HAP-1 (cell line): Measurements from ENCODE around the gene PMEPA1.
"Not testable (repeated sequence)": the region's sequence is repeated elsewhere in the genome, so short reads cannot be mapped to it uniquely, and the experiment has no call there.

ENCODE experiments used
- DNase-seq, 2 experiments: peaks; one replicate each; pipeline ENCODE4 v3.0.0-alpha.2; 2016 to 2020; ENCODE audit warnings: low spot score in 2 of 2
- H3K27me3 ChIP-seq: fragments of 250-450 bp; sonication (Bioruptor Pico); 2 replicates; pipeline ENCODE4 v1.5.1; 2020; ENCODE audit warnings: low read depth, mild to moderate bottlenecking, moderate library complexity
- H3K36me3 ChIP-seq: fragments of 250-450 bp; sonication (Bioruptor Pico); replicated peaks from 2 replicates; pipeline ENCODE4 v1.5.1; 2020; ENCODE audit warnings: mild to moderate bottlenecking
- H3K4me1 ChIP-seq: fragments of 250-450 bp; sonication (Bioruptor Pico); 2 replicates; pipeline ENCODE4 v1.5.1; 2020; ENCODE audit warnings: mild to moderate bottlenecking
- H3K4me3 ChIP-seq: fragments of 250-450 bp; sonication (Bioruptor Pico); 2 replicates; pipeline ENCODE4 v1.5.1; 2020; ENCODE audit warnings: mild to moderate bottlenecking, moderate library complexity
- H3K9me3 ChIP-seq: fragments of 250-450 bp; sonication (Bioruptor Pico); 2 replicates; pipeline ENCODE4 v1.5.1; 2020; ENCODE audit warnings: mild to moderate bottlenecking, moderate library complexity
- in situ Hi-C: fragments of 300-500 bp; cut with MboI; formaldehyde crosslinking; loops from 3 replicates; pipeline ENCODE4 v1.14.3; 2020; ENCODE audit warnings: low sequenced_read_pairs, inconsistent platforms, mixed read lengths

Gene PMEPA1

DNA sequence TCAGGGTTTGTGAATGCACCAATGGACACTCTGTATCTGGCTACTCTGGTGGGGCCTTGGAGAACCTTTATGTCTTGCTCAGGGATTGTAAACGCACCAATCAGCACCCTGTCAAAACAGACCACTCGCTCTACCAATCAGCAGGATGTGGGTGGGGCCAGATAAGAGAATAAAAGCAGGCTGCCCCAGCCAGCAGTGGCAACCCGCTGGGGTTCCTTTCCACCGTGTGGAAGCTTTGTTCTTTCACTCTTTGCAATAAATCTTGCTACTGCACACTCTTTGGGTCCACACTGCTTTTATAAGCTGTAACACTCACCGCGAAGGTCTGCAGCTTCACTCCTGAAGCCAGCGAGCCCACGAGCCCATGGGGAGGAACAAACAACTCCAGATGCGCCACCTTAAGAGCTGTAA is 80.3 kb downstream of the PMEPA1 start:
- in situ Hi-C loops: not testable (repeated sequence)

DNA sequence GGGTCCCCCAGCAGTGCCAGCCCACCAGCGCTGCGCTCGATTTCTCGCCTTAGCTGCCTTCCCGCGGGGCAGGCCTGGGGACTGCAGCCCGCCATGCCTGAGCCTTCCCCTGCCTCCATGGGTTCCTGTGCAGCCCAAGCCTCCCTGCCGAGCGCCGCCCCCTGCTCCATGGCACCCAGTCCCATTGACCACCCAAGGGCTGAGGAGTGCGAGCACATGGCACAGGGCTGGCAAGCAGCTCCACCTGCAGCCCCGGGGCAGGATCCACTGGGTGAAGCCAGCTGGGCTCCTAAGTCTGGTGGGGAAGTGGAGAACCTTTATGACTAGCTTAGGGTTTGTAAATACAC is 80.9 kb downstream of the PMEPA1 start:
- H3K4me3 ChIP-seq, H3K9me3 ChIP-seq, H3K4me1 ChIP-seq, H3K36me3 ChIP-seq, H3K27me3 ChIP-seq, DNase-seq, in situ Hi-C loops: not testable (repeated sequence)

More for the DNA sequence above, 80.3 kb downstream of the PMEPA1 start:
- not testable (repeated sequence) for H3K4me3 ChIP-seq, H3K4me1 ChIP-seq, H3K27me3 ChIP-seq, H3K9me3 ChIP-seq, H3K36me3 ChIP-seq, DNase-seq

DNA sequence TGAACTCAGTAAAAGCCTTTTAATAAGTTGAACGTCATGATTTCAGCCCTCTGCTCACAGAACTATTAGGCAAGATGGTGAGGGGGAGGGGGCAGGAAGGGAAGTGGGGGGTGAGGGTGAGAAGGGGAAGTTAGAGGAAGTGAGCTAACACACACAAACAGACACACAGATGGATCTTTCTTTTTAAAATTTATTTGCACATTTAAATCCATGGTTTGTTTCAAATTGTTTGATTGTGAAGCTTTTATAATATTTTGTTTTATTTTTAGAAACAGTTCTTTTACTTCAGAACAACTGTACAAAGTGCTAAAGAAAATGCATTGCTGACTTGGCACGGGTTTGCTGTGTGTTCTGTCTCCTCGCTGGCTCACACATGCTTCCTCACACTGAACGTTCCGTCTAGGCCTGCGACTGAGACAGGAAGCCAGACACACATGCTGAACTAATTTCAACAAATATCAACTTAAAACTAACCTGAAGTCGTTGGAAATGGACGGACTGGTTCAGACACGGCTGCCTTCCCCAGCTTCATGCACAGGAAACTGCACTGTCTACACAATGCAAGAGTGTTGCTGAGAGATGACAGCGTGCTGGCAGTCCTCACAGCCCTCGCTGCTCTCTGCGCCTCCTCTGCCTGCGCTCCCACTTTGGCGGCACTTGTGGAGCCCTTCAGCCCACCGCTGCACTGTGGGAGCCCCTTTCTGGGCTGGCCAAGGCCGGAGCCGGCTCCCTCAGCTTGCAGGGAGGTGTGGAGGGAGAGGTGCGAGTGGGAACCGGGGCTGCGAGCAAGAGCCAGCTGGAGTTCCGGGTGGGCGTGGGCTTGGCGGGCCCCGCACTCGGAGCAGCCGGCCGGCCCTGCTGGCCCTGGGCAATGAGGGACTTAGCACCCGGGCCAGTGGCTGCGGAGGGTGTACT is 81.5 kb downstream of the PMEPA1 start:
- no peak for DNase-seq
- no peak overlapping the region for H3K4me3 ChIP-seq
- in situ Hi-C loops: no loop called here

DNA sequence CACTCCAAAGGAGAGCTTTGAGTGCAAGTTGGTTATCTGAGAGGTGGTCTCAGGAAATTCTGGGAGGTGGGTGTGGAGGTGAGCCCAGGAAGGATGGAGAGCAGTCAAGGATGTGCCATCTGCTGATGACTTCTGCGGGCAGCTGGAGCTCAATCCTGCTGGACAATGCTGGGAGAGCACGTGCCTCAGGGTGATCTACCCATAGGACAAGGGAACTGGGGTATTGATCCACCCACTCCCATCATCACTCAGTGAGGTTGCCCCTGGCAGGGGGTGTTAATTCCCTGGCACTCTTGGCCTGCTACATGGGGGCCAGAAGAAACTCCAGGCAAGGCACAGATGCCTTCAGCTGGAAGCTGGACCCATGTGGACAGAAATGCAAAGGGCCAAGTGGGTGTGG is 82.5 kb downstream of the PMEPA1 start:
- no peaks in the 10 kb centered on the region for H3K36me3 ChIP-seq
- H3K4me1 ChIP-seq: no peaks in the 10 kb centered on the region
- in situ Hi-C loops: no loop called here
- H3K9me3 ChIP-seq: no peaks in the 10 kb centered on the region
- no peaks in the 10 kb centered on the region for H3K27me3 ChIP-seq
- no peak overlapping the region for H3K4me3 ChIP-seq
- no peak for DNase-seq

More for the DNA sequence above, 81.5 kb downstream of the PMEPA1 start:
- Histone ChIP-seq H3K9me3 (no peaks in the 10 kb centered on the region), H3K36me3 (no peaks in the 10 kb centered on the region), H3K4me1 (no peaks in the 10 kb centered on the region), H3K27me3 (0 out of 2 replicates have a peak, but pooled peaks cover 3% of the 10 kb centered on the region)

DNA sequence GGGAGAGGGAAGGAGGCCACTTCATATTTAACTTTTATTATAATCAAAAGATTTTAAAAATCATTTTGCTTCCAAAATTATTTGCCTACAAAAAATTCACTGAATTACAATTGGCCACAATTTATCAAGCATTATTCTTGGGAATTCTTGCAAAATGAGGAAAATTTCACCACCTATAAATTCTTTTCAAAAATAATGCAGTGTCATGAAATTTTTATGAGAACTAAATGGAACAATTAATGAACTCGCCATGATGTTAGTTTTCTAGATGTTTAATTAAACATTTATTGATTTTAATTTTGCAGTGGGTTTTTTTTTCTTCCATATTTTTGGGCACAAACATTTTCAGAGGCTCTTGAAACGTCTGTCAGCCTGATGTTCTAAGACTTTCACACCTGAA is 83.8 kb downstream of the PMEPA1 start:
- no peaks in the 10 kb centered on the region for H3K4me1 ChIP-seq
- no peaks in the 10 kb centered on the region for H3K36me3 ChIP-seq
- H3K4me3 ChIP-seq: no peak overlapping the region
- H3K9me3 ChIP-seq: no peaks in the 10 kb centered on the region
- in situ Hi-C loops: no loop called here
- H3K27me3 ChIP-seq: peaks cover 4% of the 10 kb centered on the region; the same call in 1 of the 2 replicates
- DNase-seq: no peak

DNA sequence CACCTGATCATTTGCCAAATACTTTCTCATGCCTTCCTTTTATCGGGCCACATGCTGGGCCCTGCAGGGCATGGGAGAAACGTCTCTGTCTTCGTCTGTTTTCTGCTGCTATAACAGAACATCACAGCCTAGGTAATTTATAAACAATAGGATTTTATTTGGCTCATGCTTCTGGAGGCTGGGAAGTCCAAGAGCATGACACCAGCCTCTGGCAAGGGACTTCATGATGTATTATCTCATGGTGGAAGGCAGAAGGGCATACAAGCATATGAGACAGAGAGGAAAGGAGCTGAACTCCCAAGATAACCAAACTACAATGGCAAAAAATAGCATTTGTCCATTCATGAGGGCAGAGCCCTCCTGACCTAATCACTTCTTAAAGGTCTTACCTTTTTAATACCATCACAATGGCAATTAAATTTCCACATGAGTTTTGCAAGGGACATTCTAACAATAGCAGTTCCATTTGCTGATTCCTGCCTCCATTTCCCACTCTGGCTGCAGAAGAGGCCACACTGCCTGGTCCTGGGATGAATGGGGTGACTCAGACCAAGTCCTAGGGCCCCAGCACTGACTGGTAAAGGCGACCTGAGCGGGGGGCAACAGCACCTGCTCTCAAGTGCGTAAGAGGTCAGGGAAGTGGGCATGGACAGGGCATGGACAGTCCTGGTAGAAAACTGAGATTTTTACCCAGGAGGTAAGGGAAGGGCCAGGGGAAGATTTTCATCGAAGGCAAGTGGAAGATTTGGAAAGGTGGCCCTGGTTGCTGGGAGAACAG is 84.4 kb downstream of the PMEPA1 start:
- Histone ChIP-seq H3K27me3 (peaks cover 8% of the 10 kb centered on the region; the same call in 1 of the 2 replicates), H3K4me1 (no peaks in the 10 kb centered on the region), H3K9me3 (no peaks in the 10 kb centered on the region), H3K4me3 (no peak overlapping the region), H3K36me3 (no peaks in the 10 kb centered on the region)
- DNase-seq: no peak
- in situ Hi-C loops: no loop called here

DNA sequence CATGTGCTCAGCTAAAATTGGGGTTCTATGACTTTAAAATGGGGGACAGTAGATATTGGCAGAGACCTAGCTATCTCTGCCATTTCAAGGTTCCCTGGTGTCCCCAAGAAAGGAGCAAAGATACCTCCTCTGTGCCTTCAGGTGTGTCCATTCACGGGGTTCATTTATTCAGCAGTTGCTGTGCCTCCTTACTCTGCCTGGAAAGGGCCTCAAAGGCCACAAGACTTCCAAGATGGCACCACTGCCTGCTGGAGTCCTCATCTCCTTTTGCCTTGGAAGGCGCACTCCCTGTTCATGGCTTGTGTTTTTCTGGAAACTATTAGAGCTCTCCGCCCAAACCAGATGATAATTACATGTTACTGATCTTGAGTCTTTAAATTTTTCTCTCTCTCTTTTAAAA is 85.7 kb downstream of the PMEPA1 start:
- no peaks in the 10 kb centered on the region for H3K4me1 ChIP-seq
- no peak overlapping the region for H3K4me3 ChIP-seq
- peaks cover 19% of the 10 kb centered on the region for H3K27me3 ChIP-seq
- no peaks in the 10 kb centered on the region for H3K9me3 ChIP-seq
- in situ Hi-C loops: no loop called here
- no peaks in the 10 kb centered on the region for H3K36me3 ChIP-seq
- no peak for DNase-seq

DNA sequence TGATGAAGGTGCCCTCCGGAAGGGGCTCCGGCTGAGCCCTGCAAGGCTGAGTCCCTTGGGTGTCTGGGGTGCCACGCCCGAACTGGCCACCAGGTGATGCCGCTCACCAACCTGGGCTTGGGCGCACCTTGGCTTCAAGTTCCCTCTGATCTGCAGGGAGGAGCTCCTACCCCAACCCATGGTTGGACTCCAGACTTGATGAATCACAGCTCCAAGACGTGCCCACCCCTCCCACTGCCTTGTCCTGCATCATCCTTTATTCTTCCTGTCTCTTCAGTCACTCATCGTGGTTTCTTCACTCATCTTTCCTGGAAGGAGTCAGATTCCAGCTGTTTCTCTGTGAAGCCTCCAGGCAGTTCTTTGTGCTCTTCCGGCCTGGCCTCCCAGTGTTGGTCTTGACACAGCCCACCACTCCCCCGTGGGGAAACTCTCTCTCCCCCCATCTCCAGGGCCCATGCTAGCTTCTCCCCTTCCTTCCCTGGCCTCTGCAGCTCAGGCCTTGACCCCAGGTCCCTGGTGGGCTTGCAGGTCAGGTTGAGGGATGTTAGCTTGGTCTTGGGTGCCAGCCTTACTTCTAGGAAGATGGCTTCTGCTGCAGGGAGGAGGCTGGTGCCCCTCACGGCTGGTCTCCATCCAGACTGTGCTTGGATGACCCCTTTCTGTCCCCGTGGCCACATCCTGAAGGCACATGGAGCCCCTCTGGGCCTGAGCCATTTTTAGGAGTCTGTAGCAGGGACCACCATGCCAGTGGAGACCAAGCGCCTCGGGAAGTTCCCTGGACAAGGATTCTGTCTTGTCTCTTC is 87.0 kb downstream of the PMEPA1 start:
- DNase-seq: peak in 1 of 2 experiments; percentile 57
- in situ Hi-C loops: no loop called here
- no peaks in the 10 kb centered on the region for H3K36me3 ChIP-seq

DNA sequence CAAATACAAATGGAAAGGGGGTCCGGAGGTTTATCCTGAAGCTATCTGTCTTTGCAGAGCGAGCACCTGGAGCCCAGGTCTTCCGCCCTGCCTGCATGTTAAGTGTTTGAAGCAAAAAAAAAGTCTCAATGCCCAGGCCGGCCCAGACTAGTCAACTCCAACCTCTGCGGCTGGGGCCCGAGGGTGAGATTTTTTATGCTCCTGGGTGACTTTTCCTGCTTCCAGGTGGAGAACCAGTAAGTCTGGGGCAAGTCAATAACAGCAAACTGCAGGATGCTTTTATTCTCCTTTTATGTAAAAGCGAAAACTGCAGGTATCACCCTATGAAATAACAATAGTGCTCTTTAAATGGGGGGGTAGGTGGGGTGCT is 87.6 kb downstream of the PMEPA1 start:
- Histone ChIP-seq H3K9me3 (no peaks in the 10 kb centered on the region), H3K27me3 (peaks cover 35% of the 10 kb centered on the region), H3K4me3 (no peak overlapping the region), H3K36me3 (no peaks in the 10 kb centered on the region), H3K4me1 (no peaks in the 10 kb centered on the region)
- in situ Hi-C loops: no loop called here
- DNase-seq: no peak

More for the DNA sequence above, 87.0 kb downstream of the PMEPA1 start:
- peaks cover 32% of the 10 kb centered on the region for H3K27me3 ChIP-seq
- H3K4me1 ChIP-seq: no peaks in the 10 kb centered on the region
- no peaks in the 10 kb centered on the region for H3K9me3 ChIP-seq
- no peak overlapping the region for H3K4me3 ChIP-seq

DNA sequence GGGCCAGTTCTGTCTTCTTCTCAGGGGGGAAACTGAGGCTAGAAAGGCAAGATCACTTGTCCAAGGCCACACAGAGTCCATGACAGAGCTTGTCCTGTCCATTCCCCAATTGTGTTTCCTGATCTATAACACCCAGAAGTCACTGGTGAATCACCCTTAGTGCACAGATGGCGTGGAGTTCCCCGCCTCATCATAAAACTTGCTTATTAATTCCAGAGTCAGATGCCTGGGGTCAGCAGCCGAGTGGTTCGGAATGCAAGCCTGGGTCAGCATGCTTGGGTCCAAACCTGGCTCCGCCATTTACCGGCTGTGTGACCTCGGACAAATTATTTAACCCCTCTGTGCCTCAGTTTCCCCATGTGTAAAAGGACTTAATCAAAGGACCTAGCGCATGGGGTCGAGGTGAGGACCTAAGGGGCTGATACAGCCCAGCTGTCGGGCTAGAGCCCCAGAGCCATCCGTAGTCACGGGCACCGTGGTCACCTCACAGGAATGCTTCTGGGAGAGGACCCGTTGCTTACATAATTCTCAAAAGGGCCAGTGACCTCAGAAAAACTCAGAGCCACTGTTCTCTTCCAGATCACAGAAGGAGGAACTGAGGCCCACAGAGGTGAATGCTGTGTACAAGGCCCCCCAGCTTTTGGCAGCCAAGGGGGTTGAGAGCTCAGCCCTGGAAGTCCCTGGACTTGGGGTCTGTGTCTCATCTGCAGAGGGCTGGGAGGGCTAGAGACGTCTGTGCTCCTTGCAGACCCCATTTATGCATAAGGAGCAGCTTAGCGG is 88.2 kb downstream of the PMEPA1 start:
- Histone ChIP-seq H3K36me3 (no peaks in the 10 kb centered on the region), H3K4me1 (no peaks in the 10 kb centered on the region), H3K4me3 (no peak overlapping the region), H3K9me3 (no peaks in the 10 kb centered on the region), H3K27me3 (peaks cover 35% of the 10 kb centered on the region)
- in situ Hi-C loops: no loop called here
- no peak for DNase-seq

DNA sequence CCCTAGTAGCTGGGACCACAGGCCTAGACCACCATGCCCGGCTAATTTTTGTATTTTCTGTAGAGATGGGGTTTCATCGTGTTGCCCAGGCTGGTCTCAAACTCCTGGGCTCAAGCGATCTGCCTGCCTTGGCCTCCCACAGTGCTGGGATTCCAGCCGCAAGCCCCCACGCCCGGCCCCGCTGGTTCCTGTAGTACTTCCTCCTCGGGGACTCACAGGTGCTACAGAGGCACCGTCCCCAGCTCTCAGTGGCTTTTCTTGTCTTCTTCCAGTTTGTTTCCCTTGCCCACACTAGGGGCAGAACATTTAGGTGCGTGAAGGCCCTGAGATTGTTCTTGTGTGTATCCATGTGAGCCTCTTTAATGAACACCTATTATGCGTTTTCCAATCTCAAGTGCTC is 88.8 kb downstream of the PMEPA1 start:
- Histone ChIP-seq H3K4me1 (no peaks in the 10 kb centered on the region), H3K9me3 (no peaks in the 10 kb centered on the region), H3K27me3 (peaks cover 35% of the 10 kb centered on the region), H3K4me3 (no peak overlapping the region), H3K36me3 (no peaks in the 10 kb centered on the region)
- DNase-seq: no peak
- in situ Hi-C loops: no loop called here

DNA sequence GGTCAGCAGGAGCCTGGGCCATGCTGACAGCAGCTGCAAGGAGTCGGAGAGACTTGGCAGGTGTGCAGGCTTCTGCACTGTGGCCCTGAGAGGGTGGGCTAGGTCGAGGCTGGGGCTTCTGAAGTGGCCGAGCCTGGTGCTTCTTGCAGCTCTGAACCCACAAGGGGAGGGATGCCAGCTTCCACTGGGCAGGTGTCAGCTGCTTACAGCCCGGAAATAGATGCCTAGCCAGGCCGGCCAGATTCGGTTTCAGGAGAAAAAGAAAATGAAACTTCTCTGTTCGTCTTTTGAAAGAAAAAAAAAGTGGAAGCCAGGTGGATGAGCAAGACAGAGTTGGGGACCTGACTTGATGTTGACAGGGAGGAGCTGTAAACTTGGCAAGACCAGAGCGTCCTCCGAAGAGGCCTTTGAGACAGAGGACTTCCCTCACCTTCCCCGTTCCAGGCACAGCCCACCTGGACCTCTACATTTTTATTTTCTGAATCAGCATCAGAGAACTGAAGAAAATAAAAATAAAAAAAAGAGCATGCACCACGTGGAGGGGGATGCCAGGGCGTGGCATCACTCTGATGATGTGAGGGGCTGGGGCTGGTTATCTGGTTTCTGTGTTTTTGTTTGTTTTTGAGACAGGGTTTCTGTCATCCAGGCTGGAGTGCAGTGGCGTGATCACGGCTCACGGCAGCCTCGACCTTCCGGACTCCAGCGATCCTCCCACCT is 89.4 kb downstream of the PMEPA1 start, which contains the start of gene ZBP1:
TSS of gene ZBP1 (minus strand) at position 153 of the 717 bp plus-strand sequence. CDS start at position 22, 131 bp downstream.
- in situ Hi-C loops: no loop called here
- H3K9me3 ChIP-seq: no peaks in the 10 kb centered on the region
- no peaks in the 10 kb centered on the region for H3K36me3 ChIP-seq
- H3K27me3 ChIP-seq: peaks cover 35% of the 10 kb centered on the region
- no peak for DNase-seq
- H3K4me1 ChIP-seq: no peaks in the 10 kb centered on the region
- no peak within 1 kb of the TSS for H3K4me3 ChIP-seq
